H1 (cell line): ENCODE data around the gene TSPOAP1. TPM values are rescaled to one million over a fixed set of nuclear protein-coding genes. Genes with fewer than 3 reads are reported as not detected.

Experiments
- CHD7 ChIP-seq: fragments of 300-600 bp; sonication (generic); IDR thresholded peaks from 2 replicates; pipeline ENCODE4 v1.7.1; 2012; ENCODE audit warnings: low read length, moderate library complexity, mild to moderate bottlenecking, inconsistent platforms; ENCODE audit not compliant: insufficient replicate concordance
- MAFK ChIP-seq: IDR thresholded peaks from 2 replicates; pipeline ENCODE4 v1.6.1; 2012; ENCODE audit warnings: low read depth, mild to moderate bottlenecking, improper control_type of control experiment, low read length
- TAF1 ChIP-seq: IDR thresholded peaks from 2 replicates; pipeline ENCODE4 v1.6.1; 2011; ENCODE audit warnings: mild to moderate bottlenecking, low read depth, low read length
- polyA plus RNA-seq, 7 experiments: library from polyadenylated mRNA; depleted of rRNA in 3 of 7; stranded (reverse) in 5 of 7; unstranded in 2 of 7; fragments of >200 nt in 5 of 7; fragments of 200-250 nt in 2 of 7; gene quantifications; 1 replicate in 5 of 7; 2 replicates in 1 of 7; 4 replicates in 1 of 7; pipeline versions ENCODE4 v1.2.1 to v1.2.3, GENCODE V29; 2011 to 2013; ENCODE audit warnings: missing spikeins in 2 of 7, mixed read lengths in 2 of 7
- total RNA-seq: library from RNA; stranded (reverse); fragmentation: NEBNext Ultra II Directional; extraction: Animal tissue kit (Norgen Biotek cat#: 25700); gene quantifications from 2 replicates; pipeline ENCODE4 v1.2.1, GENCODE V29; 2021

TSPOAP1 gene
- total and polyA plus RNA-seq, 2 of the 8 experiments (the other 6 are each of a cell fraction or from before 2014, with no cell fraction given): 7.6 to 9.2 TPM

GRCh38 chr17:58375811-58376210 is 47.2 kb upstream of the TSPOAP1 start (continued):
- TF ChIP-seq CHD7 (no peak), MAFK (no peak), TAF1 (no peak)
- TF ChIP-seq, all 59 proteins: peak for 0
